ENCODE data around the gene WDR20.

DNA sequence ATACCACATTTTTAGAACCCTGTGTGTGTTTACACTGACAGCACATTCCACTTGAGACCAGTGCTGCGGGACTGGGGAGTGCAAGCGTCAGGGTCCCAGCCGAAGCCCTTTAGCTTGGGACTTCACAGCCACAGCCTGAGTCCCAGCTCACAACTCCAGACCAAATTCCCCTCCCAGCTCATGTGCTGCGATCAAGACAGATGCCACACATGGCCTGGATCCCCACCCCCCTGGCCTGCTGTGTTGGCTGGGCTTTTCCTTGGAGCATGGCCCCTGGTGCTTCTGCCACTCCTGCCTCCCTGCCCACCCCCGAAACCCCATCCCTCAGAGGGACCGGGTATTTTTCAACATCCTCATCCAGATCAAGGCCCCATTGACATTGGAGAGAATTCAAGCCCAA is 63.7 kb downstream of the WDR20 start:
- TF ChIP-seq, protein P1, sequence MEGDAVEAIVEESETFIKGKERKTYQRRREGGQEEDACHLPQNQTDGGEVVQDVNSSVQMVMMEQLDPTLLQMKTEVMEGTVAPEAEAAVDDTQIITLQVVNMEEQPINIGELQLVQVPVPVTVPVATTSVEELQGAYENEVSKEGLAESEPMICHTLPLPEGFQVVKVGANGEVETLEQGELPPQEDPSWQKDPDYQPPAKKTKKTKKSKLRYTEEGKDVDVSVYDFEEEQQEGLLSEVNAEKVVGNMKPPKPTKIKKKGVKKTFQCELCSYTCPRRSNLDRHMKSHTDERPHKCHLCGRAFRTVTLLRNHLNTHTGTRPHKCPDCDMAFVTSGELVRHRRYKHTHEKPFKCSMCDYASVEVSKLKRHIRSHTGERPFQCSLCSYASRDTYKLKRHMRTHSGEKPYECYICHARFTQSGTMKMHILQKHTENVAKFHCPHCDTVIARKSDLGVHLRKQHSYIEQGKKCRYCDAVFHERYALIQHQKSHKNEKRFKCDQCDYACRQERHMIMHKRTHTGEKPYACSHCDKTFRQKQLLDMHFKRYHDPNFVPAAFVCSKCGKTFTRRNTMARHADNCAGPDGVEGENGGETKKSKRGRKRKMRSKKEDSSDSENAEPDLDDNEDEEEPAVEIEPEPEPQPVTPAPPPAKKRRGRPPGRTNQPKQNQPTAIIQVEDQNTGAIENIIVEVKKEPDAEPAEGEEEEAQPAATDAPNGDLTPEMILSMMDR (IDR thresholded peaks at IDR 0.05), result no peak
- TF ChIP-seq, protein P2, sequence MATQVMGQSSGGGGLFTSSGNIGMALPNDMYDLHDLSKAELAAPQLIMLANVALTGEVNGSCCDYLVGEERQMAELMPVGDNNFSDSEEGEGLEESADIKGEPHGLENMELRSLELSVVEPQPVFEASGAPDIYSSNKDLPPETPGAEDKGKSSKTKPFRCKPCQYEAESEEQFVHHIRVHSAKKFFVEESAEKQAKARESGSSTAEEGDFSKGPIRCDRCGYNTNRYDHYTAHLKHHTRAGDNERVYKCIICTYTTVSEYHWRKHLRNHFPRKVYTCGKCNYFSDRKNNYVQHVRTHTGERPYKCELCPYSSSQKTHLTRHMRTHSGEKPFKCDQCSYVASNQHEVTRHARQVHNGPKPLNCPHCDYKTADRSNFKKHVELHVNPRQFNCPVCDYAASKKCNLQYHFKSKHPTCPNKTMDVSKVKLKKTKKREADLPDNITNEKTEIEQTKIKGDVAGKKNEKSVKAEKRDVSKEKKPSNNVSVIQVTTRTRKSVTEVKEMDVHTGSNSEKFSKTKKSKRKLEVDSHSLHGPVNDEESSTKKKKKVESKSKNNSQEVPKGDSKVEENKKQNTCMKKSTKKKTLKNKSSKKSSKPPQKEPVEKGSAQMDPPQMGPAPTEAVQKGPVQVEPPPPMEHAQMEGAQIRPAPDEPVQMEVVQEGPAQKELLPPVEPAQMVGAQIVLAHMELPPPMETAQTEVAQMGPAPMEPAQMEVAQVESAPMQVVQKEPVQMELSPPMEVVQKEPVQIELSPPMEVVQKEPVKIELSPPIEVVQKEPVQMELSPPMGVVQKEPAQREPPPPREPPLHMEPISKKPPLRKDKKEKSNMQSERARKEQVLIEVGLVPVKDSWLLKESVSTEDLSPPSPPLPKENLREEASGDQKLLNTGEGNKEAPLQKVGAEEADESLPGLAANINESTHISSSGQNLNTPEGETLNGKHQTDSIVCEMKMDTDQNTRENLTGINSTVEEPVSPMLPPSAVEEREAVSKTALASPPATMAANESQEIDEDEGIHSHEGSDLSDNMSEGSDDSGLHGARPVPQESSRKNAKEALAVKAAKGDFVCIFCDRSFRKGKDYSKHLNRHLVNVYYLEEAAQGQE (IDR thresholded peaks at IDR 0.05; ENCODE audit: low read depth, low read length), result no peak
- no peak for TF ChIP-seq EP300 (IDR thresholded peaks at IDR 0.05; ENCODE audit: borderline replicate concordance in 1 of 2, low read depth in 1 of 2, low read length in 1 of 2)
- TF ChIP-seq POLR2AphosphoS5 (IDR thresholded peaks at IDR 0.05; ENCODE audit: low read depth, low read length), result no peak
- TF ChIP-seq, protein P3, sequence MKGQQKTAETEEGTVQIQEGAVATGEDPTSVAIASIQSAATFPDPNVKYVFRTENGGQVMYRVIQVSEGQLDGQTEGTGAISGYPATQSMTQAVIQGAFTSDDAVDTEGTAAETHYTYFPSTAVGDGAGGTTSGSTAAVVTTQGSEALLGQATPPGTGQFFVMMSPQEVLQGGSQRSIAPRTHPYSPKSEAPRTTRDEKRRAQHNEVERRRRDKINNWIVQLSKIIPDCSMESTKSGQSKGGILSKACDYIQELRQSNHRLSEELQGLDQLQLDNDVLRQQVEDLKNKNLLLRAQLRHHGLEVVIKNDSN (IDR thresholded peaks at IDR 0.05; ENCODE audit: borderline replicate concordance, low read depth), result no peak
- TF ChIP-seq, protein P4, sequence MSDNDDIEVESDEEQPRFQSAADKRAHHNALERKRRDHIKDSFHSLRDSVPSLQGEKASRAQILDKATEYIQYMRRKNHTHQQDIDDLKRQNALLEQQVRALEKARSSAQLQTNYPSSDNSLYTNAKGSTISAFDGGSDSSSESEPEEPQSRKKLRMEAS (IDR thresholded peaks at IDR 0.05; ENCODE audit: low read depth), result no peak
